ENCODE results near the gene SSTR5.
"Not testable (repeated sequence)": the region's sequence is repeated elsewhere in the genome, so short reads cannot be mapped to it uniquely, and the experiment has no call there.

The SSTR5 gene

DNA sequence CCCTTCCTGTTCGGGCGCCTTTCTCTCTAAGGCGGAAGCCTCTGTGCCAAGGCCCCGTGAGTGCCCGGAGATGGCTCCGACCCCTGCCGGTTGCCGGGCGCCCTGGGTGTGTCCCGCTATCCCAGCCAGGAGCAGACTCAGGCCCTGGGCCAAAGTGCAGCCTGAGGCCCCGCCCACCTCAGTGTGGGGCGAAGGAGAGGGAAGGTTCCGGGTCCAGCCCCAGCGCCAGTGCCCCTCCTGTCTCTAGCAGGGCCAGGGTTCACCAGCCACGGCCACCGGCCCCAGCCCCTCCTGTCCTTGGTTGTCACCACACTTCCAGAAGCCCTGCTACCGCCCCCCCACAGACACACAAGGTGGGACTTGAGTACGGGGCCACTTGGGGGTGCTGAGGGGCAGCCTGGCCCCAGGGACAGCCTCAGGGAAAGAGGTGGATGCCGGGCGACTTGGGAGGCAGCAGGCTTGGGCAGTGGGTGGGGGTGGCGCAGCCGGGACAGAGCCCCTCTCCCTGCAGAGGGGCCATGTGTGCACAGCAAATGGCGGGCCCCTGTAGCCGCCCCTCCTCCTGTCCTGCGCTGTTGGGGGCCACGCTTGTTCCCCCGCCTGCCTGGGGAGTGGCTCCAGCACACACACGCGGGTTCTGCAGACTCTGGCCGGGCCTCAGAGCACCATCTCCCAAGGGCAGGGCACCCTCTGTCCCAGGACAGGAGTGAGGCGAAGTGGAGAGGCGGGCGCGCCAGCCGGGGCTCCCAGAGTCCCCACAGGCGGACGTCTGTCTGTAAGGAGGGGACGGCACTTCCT lies 17.5 kb downstream of the SSTR5 start:
- no peak for DNase-seq (ENCODE audit: low read depth)
- H3K4me3 ChIP-seq (replicated peaks; ENCODE audit: low read depth, low read length), result no peak overlapping the region
- TF ChIP-seq, protein P1, sequence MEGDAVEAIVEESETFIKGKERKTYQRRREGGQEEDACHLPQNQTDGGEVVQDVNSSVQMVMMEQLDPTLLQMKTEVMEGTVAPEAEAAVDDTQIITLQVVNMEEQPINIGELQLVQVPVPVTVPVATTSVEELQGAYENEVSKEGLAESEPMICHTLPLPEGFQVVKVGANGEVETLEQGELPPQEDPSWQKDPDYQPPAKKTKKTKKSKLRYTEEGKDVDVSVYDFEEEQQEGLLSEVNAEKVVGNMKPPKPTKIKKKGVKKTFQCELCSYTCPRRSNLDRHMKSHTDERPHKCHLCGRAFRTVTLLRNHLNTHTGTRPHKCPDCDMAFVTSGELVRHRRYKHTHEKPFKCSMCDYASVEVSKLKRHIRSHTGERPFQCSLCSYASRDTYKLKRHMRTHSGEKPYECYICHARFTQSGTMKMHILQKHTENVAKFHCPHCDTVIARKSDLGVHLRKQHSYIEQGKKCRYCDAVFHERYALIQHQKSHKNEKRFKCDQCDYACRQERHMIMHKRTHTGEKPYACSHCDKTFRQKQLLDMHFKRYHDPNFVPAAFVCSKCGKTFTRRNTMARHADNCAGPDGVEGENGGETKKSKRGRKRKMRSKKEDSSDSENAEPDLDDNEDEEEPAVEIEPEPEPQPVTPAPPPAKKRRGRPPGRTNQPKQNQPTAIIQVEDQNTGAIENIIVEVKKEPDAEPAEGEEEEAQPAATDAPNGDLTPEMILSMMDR (IDR thresholded peaks at IDR 0.05; ENCODE audit: low read length, missing control alignments), result no peak

DNA sequence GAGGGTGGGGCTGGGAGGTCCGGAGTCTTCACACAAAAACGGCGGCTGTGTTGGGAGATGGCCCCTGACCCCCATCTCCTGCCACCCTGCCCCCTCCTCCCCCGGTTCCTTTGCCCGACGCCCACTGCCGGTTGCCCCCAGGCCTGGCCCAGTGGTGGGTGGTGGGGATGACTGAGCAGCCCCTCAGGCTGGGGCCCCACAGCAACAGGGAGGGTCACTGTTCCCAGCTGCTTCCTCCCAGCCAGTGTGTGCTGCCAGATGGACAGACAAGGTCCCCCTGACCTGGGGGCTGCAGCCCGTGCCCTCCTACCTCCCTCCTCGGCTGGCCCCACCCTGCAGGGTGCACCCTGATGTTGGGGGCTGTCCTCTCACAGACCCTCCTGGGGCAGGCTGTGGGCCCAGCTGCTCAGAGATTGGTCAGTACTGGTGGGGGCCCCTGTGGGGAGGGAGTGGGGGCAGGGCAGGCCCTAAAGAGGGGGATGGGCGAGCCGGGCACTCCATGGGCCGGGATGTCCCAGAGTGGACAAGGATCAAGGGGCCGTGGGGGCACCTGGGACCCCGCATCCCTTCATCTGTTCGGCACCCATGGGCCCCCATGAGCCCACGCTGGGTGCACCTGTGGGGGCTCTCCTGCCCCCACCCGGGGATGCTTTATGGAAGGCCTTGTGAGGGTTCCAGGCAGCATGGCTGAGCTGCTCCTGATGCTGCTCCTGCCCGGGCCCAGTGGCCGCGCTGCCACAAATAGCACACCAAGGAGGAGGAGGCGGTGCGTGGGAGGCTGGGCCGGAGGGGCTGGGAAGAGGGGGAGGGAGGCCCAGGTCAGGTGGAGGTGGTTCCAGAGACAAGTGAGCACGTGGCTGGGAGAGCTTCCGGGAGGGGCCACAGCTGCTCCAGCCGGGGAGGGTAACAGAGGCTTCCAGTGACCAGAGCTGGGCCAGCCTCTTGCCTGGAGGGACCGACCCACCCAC lies 18.4 kb downstream of the SSTR5 start:
- DNase-seq (ENCODE audit: low read depth), result no peak
- no peak overlapping the region for H3K4me3 ChIP-seq (replicated peaks; ENCODE audit: low read depth, low read length)
- TF ChIP-seq, protein P1 (IDR thresholded peaks at IDR 0.05; ENCODE audit: low read length, missing control alignments), result no peak

DNA sequence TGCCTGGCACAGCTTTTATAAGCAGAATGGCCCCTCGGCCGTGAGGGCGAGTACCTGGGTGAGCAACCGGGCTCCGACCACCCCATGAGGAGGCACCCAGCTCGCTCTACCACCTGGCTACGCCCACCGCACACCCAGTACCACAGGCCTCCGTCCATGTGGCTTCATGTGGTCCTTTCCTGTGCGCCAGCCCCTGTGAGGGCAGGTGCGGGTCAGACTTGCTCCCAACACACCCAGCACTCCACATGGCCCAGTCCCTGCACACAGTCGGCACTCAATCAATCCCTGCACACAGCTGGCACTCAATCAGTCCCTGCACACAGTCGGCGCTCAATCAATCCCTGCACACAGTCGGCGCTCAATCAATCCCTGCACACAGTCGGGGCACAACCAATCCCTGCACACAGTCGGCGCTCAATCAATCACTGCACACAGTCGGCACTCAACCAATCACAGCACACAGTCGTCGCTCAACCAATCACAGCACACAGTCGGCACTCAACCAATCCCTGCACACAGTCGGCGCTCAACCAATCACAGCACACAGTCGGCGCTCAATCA lies 19.5 kb downstream of the SSTR5 start:
- no peak for DNase-seq (ENCODE audit: low read depth)
- TF ChIP-seq, protein P1 (IDR thresholded peaks at IDR 0.05; ENCODE audit: low read length, missing control alignments), result no peak
- H3K4me3 ChIP-seq (replicated peaks; ENCODE audit: low read depth, low read length), result no peak overlapping the region

DNA sequence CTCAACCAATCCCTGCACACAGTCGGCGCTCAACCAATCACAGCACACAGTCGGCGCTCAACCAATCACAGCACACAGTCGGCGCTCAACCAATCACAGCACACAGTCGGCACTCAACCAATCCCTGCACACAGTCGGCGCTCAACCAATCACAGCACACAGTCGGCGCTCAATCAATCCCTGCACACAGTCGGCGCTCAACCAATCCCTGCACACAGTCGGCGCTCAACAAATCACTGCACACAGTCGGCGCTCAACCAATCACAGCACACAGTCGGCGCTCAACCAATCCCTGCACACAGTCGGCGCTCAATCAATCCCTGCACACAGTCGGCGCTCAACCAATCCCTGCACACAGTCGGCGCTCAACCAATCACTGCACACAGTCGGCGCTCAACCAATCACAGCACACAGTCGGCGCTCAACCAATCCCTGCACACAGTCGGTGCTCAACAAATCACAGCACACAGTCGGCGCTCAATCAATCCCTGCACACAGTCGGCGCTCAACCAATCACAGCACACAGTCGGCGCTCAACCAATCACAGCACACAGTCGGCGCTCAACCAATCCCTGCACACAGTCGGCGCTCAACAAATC lies 20.2 kb downstream of the SSTR5 start:
- H3K4me3 ChIP-seq (replicated peaks; ENCODE audit: low read depth, low read length); DNase-seq (ENCODE audit: low read depth): not testable (repeated sequence)

DNA sequence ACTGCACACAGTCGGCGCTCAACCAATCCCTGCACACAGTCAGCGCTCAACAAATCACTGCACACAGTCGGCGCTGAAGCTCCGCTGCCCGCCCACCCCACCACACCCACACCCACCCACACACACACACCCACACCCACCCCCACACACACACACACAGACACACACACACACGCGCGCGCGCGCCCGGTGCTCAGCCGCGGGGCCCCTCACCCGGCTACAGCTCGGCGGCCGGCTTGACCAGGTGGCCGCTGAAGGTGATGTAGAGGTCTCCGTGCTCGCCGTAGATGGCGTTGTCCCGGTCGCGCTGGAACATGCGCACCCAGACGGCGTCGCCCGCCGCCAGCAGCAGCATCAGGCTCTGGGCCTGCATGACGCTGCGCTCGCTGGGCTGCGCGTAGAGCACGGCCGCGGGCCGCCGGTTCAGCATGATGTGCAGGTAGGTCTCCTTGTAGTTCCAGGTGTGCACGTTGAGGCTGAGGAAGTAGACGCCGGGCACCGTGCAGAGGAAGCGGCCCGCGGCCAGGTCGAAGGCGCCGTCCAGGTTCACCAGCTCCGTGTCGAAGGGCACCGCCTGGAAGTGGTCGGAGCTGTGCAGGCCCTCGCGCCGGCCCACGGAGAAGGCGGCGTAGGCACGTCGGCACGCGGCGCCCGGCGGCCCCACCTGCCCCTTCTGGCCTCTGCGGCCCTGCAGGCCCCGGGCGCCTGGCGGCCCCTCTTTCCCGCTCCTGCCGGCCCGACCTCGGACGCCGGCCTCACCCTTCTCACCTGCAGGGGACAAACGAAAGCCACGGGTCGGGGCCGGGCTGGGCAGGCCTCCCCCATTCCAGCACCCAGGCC lies 21.0 kb downstream of the SSTR5 start:
- TF ChIP-seq, protein P1 (IDR thresholded peaks at IDR 0.05; ENCODE audit: low read length, missing control alignments), result no peak
- H3K4me3 ChIP-seq (replicated peaks; ENCODE audit: low read depth, low read length), result no peak overlapping the region
- DNase-seq (ENCODE audit: low read depth), result peak; percentile 11

DNA sequence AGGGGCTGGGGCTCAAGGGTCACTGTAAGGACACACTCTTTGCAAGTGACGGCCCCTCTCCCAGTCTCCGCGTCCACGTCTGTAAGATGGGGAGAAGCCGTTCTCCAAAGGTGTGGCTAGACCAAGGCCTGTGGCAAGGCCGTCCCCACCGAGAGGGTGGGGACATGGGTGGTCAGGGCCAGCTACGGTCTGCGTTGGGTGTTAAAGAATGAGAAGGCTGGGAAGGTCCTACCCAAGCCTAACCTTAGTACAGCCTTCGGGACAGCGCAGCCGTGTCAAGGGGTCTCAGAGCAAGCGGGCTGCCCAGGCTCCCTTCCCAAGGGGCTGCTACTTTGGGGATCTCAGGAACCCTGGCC lies 21.6 kb downstream of the SSTR5 start:
- TF ChIP-seq, protein P1 (IDR thresholded peaks at IDR 0.05; ENCODE audit: low read length, missing control alignments), result no peak
- no peak for DNase-seq (ENCODE audit: low read depth)
- H3K4me3 ChIP-seq (replicated peaks; ENCODE audit: low read depth, low read length), result no peak overlapping the region
